HL-60 (cell line): ENCODE measurements around the gene COL18A1.

ENCODE experiments used
- DNase-seq, 2 experiments: peaks; one replicate each; pipeline ENCODE4 v3.0.0-alpha.2; 2010 to 2020; ENCODE audit warnings: low read depth in 1 of 2, low spot score in 1 of 2
- H3K27ac ChIP-seq: fragments of 250-450 bp; sonication (Bioruptor Pico); replicated peaks from 2 replicates; pipeline ENCODE4 v1.5.1; 2020; ENCODE audit warnings: mild to moderate bottlenecking, moderate library complexity
- H3K27me3 ChIP-seq: fragments of 250-450 bp; sonication (Bioruptor Pico); 2 replicates; pipeline ENCODE4 v1.5.1; 2021; ENCODE audit warnings: mild to moderate bottlenecking, moderate library complexity; ENCODE audit not compliant: insufficient read depth, poor library complexity, severe bottlenecking
- H3K4me3 ChIP-seq: replicated peaks from 2 replicates; pipeline ENCODE4 v1.5.1; 2011; ENCODE audit warnings: mild to moderate bottlenecking, control low read depth, low read length; ENCODE audit not compliant: insufficient read depth
- GABPA ChIP-seq: IDR thresholded peaks from 2 replicates; pipeline ENCODE4 v1.6.1; 2012; ENCODE audit warnings: low read depth
- POLR2AphosphoS5 ChIP-seq: IDR thresholded peaks from 2 replicates; pipeline ENCODE4 v1.6.1; 2012; ENCODE audit warnings: low read depth
- SPI1 ChIP-seq: IDR thresholded peaks from 2 replicates; pipeline ENCODE4 v1.6.1; 2012; ENCODE audit warnings: low read depth, mild to moderate bottlenecking, borderline replicate concordance
- TF ChIP-seq, protein P1 (sequence below): IDR thresholded peaks from one replicate; pipeline ENCODE4 v1.5.1; 2011; ENCODE audit warnings: low read length, control low read depth, inconsistent platforms; ENCODE audit not compliant: insufficient read depth
- TF ChIP-seq, protein P2 (sequence below): IDR thresholded peaks from 2 replicates; pipeline ENCODE4 v1.6.1; 2012; ENCODE audit warnings: low read depth; ENCODE audit not compliant: insufficient replicate concordance

The COL18A1 gene

DNA sequence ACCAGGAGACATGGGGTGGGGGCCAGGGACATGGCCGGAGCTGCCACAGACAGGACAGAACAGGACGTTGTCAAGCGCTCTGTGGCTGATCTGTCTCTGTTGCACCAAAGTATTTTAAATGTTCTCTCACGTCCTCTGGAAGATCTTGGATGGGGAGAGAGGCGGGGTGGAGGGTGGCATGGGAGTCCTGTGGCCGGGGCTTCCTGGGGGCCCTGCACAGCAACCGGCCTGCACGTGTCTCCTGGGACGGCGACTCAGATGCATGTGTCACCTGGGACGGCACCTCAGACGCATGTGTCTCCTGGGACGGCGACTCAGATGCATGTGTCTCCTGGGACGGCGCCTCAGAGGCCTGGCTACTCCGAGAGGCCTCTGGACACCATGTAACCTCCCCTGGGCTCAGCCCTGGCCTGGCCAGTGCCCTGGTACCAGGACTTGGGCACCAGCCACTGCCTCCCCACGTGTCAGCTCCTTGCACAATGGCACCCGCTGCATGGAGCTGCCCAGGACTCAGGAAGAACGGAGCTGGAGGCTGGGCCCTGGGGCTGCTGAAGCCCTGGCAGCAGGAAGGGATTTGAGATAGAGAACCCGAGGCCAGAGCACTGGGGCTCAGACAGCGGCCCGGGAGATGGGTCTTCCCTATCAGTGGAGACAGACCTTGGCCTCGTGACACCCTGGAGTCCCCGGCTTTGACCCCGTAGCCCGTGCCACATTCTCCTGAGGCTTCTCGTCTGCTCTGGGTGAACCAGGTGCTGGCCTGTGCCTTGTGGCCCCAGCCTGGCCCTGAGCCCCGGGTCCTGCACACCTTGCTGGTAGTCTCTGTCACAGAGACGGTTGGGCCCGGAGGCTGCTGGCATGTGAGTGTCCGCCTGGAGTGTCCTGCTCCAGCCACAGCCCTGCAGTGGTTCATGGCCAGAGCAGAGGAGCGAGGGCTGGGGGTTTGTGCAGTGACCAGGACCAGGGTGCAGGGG, 152.0 kb downstream of the COL18A1 start:
- Histone ChIP-seq H3K4me3 (no peak overlapping the region), H3K27me3 (no peaks in the 10 kb centered on the region), H3K27ac (peak overlapping the region; percentile 83)
- TF ChIP-seq GABPA (no peak), POLR2AphosphoS5 (no peak), SPI1 (no peak)
- TF ChIP-seq, protein P1, sequence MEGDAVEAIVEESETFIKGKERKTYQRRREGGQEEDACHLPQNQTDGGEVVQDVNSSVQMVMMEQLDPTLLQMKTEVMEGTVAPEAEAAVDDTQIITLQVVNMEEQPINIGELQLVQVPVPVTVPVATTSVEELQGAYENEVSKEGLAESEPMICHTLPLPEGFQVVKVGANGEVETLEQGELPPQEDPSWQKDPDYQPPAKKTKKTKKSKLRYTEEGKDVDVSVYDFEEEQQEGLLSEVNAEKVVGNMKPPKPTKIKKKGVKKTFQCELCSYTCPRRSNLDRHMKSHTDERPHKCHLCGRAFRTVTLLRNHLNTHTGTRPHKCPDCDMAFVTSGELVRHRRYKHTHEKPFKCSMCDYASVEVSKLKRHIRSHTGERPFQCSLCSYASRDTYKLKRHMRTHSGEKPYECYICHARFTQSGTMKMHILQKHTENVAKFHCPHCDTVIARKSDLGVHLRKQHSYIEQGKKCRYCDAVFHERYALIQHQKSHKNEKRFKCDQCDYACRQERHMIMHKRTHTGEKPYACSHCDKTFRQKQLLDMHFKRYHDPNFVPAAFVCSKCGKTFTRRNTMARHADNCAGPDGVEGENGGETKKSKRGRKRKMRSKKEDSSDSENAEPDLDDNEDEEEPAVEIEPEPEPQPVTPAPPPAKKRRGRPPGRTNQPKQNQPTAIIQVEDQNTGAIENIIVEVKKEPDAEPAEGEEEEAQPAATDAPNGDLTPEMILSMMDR, result no peak
- TF ChIP-seq, protein P2, sequence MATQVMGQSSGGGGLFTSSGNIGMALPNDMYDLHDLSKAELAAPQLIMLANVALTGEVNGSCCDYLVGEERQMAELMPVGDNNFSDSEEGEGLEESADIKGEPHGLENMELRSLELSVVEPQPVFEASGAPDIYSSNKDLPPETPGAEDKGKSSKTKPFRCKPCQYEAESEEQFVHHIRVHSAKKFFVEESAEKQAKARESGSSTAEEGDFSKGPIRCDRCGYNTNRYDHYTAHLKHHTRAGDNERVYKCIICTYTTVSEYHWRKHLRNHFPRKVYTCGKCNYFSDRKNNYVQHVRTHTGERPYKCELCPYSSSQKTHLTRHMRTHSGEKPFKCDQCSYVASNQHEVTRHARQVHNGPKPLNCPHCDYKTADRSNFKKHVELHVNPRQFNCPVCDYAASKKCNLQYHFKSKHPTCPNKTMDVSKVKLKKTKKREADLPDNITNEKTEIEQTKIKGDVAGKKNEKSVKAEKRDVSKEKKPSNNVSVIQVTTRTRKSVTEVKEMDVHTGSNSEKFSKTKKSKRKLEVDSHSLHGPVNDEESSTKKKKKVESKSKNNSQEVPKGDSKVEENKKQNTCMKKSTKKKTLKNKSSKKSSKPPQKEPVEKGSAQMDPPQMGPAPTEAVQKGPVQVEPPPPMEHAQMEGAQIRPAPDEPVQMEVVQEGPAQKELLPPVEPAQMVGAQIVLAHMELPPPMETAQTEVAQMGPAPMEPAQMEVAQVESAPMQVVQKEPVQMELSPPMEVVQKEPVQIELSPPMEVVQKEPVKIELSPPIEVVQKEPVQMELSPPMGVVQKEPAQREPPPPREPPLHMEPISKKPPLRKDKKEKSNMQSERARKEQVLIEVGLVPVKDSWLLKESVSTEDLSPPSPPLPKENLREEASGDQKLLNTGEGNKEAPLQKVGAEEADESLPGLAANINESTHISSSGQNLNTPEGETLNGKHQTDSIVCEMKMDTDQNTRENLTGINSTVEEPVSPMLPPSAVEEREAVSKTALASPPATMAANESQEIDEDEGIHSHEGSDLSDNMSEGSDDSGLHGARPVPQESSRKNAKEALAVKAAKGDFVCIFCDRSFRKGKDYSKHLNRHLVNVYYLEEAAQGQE, result no peak
- no peak for DNase-seq

DNA sequence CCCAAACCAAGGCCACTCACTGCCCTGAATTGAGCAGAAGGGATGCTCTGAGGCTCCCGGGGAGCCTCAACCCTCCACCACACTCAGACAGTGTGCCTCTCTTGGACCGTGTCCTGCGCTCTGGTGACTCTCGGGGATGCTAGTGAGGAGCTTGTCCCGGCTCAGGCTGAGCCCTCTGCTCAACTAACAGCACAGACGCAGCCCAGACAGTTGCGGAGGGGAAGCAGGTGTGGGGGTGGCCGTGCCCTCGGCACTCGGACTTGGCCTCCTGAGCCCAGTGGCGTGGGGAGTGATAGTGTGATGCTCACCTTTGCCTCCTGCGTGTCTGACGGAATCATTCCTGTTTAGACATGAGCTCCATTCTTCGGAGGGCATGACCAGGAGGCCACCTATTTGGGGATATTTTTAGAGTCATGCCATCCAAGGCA, 152.7 kb downstream of the COL18A1 start:
- H3K4me3 ChIP-seq, result no peak overlapping the region
- H3K27ac ChIP-seq, result no peak overlapping the region
- DNase-seq, result no peak
- TF ChIP-seq POLR2AphosphoS5 (no peak), GABPA (no peak), SPI1 (no peak)
- TF ChIP-seq, protein P2, result no peak
- TF ChIP-seq, protein P1, result no peak
- H3K27me3 ChIP-seq, result no peaks in the 10 kb centered on the region

DNA sequence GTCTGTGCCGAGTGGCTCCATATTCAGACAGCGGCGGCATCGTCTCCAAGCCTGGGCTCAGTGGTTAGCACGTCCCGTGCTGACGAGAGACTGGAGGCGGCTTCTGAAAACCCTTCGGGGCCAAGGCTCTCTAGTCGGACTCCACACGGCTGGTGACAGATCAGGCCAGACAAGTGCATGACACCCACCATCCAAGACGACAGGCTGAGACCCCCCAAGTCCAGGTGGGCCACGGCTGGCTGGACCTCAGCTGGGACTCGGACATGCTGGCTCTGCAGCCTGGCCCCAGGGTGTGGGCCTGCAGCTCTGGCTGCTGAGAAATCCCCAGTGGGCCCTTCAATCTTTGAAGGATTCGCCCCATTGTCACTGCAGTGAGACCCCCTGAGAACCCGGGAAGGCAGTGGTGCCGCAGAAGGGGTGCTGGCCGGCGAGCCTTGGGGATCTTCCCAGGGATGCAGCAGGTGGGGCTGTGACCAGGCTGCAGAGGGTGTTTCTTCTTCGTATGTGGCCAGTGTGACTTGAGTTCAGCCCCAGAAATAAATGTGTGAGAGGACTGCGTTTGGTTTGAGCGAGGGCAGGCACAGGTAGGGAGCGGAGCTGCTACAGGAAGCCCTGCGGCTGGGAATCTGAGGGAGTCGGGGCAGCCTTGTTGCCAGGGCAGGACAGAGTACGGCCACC, 153.2 kb downstream of the COL18A1 start:
- TF ChIP-seq, protein P1, result no peak
- TF ChIP-seq GABPA (no peak), POLR2AphosphoS5 (no peak), SPI1 (no peak)
- TF ChIP-seq, protein P2, result no peak
- no peak for DNase-seq
- H3K27ac ChIP-seq, result no peak overlapping the region
- peaks cover 3% of the 10 kb centered on the region for H3K27me3 ChIP-seq
- H3K4me3 ChIP-seq, result no peak overlapping the region
